Hepatocyte (in vitro differentiated cells): Measurements from ENCODE around the gene ZNF689.

Experiments used
- EZH2 ChIP-seq: fragments of 200-600 bp; sonication (generic); IDR thresholded peaks from 2 replicates; pipeline ENCODE4 v1.6.1; 2016; ENCODE audit warnings: antibody characterized with exemption, mild to moderate bottlenecking, borderline replicate concordance
- TF ChIP-seq, protein P1 (sequence below): fragments of 200-600 bp; sonication (generic); IDR thresholded peaks from 2 replicates; pipeline ENCODE4 v1.5.1; 2016; ENCODE audit warnings: antibody characterized with exemption, mild to moderate bottlenecking; ENCODE audit not compliant: poor library complexity

- TF ChIP-seq, protein P1, sequence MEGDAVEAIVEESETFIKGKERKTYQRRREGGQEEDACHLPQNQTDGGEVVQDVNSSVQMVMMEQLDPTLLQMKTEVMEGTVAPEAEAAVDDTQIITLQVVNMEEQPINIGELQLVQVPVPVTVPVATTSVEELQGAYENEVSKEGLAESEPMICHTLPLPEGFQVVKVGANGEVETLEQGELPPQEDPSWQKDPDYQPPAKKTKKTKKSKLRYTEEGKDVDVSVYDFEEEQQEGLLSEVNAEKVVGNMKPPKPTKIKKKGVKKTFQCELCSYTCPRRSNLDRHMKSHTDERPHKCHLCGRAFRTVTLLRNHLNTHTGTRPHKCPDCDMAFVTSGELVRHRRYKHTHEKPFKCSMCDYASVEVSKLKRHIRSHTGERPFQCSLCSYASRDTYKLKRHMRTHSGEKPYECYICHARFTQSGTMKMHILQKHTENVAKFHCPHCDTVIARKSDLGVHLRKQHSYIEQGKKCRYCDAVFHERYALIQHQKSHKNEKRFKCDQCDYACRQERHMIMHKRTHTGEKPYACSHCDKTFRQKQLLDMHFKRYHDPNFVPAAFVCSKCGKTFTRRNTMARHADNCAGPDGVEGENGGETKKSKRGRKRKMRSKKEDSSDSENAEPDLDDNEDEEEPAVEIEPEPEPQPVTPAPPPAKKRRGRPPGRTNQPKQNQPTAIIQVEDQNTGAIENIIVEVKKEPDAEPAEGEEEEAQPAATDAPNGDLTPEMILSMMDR: no peak
- no peak for TF ChIP-seq EZH2
Observed at GRCh38 chr16:30636599-30636998, 26.4 kb upstream of the ZNF689 start.
